BE2C (cell line): Measurements from ENCODE around the gene TM2D1.
"Not testable (repeated sequence)": the region's sequence is repeated elsewhere in the genome, so short reads cannot be mapped to it uniquely, and the experiment has no call there.

ENCODE experiments used
- DNase-seq: peaks from one replicate; pipeline ENCODE4 v3.0.0-alpha.2; 2020
- H3K27me3 ChIP-seq: fragments of 250-450 bp; sonication (Bioruptor Pico); 2 replicates; pipeline ENCODE4 v1.5.1; 2020; ENCODE audit warnings: mild to moderate bottlenecking
- H3K36me3 ChIP-seq: fragments of 250-450 bp; sonication (Bioruptor Pico); 2 replicates; pipeline ENCODE4 v1.5.1; 2020; ENCODE audit warnings: mild to moderate bottlenecking
- H3K4me1 ChIP-seq: fragments of 250-450 bp; sonication (Bioruptor Pico); 2 replicates; pipeline ENCODE4 v1.5.1; 2020
- H3K4me3 ChIP-seq: 2 replicates; pipeline ENCODE4 v1.5.1; 2011; ENCODE audit warnings: low read depth, low read length
- H3K9me3 ChIP-seq: fragments of 250-450 bp; sonication (Bioruptor Pico); 2 replicates; pipeline ENCODE4 v1.5.1; 2020
- CTCF ChIP-seq: IDR thresholded peaks from 2 replicates; pipeline ENCODE4 v1.5.1; 2012; ENCODE audit warnings: mild to moderate bottlenecking, low read depth, low read length

The TM2D1 gene

GRCh38 chr1:61724506-61724812 lies 482 bp downstream of the TM2D1 start:
- Histone ChIP-seq H3K36me3 (no peaks in the 10 kb centered on the region), H3K4me3 (peak overlapping the region; percentile 94), H3K9me3 (no peaks in the 10 kb centered on the region), H3K27me3 (no peaks in the 10 kb centered on the region), H3K4me1 (no peaks in the 10 kb centered on the region)
- DNase-seq: no peak
- no peak for TF ChIP-seq CTCF

GRCh38 chr1:61718996-61719663 lies 5.8 kb downstream of the TM2D1 start:
- H3K4me3 ChIP-seq, DNase-seq: not testable (repeated sequence)

GRCh38 chr1:61711969-61712368 lies 13.0 kb downstream of the TM2D1 start:
- Histone ChIP-seq H3K4me1 (no peaks in the 10 kb centered on the region), H3K4me3 (no peak overlapping the region), H3K9me3 (no peaks in the 10 kb centered on the region), H3K36me3 (no peaks in the 10 kb centered on the region; the same call in 1 of the 2 replicates), H3K27me3 (no peaks in the 10 kb centered on the region)
- TF ChIP-seq CTCF: no peak
- DNase-seq: no peak

More at GRCh38 chr1:61718996-61719663, 5.8 kb downstream of the TM2D1 start:
- not testable (repeated sequence) for H3K9me3 ChIP-seq, H3K36me3 ChIP-seq, H3K4me1 ChIP-seq, H3K27me3 ChIP-seq

- DNase-seq, H3K27me3 ChIP-seq, H3K4me3 ChIP-seq, H3K9me3 ChIP-seq, H3K4me1 ChIP-seq, H3K36me3 ChIP-seq: not testable (repeated sequence)
Observed at GRCh38 chr1:61711257-61711656, 13.7 kb downstream of the TM2D1 start.

- no peaks in the 10 kb centered on the region for H3K4me1 ChIP-seq
- TF ChIP-seq CTCF: no peak
- no peaks in the 10 kb centered on the region; the same call in 1 of the 2 replicates for H3K36me3 ChIP-seq
- H3K4me3 ChIP-seq: no peak overlapping the region
- no peaks in the 10 kb centered on the region for H3K27me3 ChIP-seq
- no peak for DNase-seq
- no peaks in the 10 kb centered on the region for H3K9me3 ChIP-seq
Observed at GRCh38 chr1:61709908-61710289, 15.0 kb downstream of the TM2D1 start.

- H3K4me3 ChIP-seq: no peak overlapping the region
- H3K9me3 ChIP-seq: no peaks in the 10 kb centered on the region
- H3K36me3 ChIP-seq: no peaks in the 10 kb centered on the region; the same call in 1 of the 2 replicates
- no peaks in the 10 kb centered on the region for H3K27me3 ChIP-seq
- no peak for DNase-seq
- TF ChIP-seq CTCF: no peak
- H3K4me1 ChIP-seq: no peaks in the 10 kb centered on the region
Observed at GRCh38 chr1:61708953-61709907, 15.7 kb downstream of the TM2D1 start.
